ENCODE results near the gene AGTRAP. TPM values are rescaled to one million over a fixed set of nuclear protein-coding genes. Genes with fewer than 3 reads are reported as not detected.

AGTRAP gene
- total and polyA plus RNA-seq, 2 donors (not counting 3 experiments of a cell fraction or from before 2014, with no cell fraction given): 41.6 to 101 TPM

DNA sequence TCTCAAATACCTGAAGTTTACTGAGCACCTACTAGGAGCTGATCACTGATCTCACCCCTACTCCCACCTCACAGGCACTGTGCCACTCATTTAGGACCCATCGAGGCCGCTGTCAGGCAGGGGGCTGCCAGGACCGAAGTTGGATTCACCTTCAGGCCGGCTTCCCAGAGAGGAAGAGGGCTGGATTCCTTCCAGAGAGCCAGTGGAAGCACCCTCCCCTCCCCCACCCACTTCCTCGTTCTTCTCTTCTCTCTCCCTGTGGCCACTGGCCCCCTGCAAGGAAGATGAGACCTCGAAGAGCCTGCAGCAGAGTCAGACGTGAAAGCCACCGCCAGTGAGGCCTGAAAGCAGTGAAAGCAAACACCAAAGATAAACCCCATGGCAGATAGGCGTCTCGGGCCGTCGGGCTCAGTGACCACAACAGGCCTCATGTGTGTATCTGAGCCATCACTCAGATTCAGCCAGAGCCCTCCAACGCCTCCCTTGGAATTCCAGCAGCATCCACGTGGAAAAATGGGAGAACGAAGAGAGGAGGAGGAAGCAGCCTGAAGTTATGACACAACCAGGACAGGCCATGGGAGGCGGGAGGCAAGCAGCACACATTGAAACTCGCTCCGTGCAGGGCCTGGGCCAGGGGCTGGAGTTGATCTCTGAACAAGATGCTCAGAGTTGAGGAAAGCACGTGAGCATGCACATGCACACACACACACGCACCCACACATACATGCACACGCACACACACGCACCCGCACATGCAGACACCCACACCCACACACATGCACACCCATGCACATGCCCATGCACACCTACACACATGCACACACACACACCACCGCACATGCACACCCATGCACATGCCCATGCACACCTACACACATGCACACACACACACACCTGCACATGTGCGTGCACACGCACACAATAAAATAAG is 6.2 kb upstream of the AGTRAP start:
- dilution Hi-C loops (cut with MboI; ENCODE audit: extremely low pct_ligation_motif_present, low sequenced_read_pairs): no loop called here
- Histone ChIP-seq H4K20me1 (replicated peaks; ENCODE audit: control insufficient read depth, extremely low read depth, insufficient read depth, low read length) (no peaks in the 10 kb centered on the region), H3K9me3 (replicated peaks; ENCODE audit: control insufficient read depth, insufficient read depth, low read length) (no peaks in the 10 kb centered on the region), H3K4me3 (replicated peaks in 1 of 3; ENCODE audit: insufficient read depth in 1 of 3, low read depth in 1 of 3, low read length in 3 of 3) (no peak overlapping the region), H3K79me2 (ENCODE audit: control insufficient read depth, insufficient read depth, low read length) (no peaks in the 10 kb centered on the region), H3K4me2 (ENCODE audit: insufficient read depth, low read length) (no peak overlapping the region), H3K27ac (ENCODE audit: insufficient read depth, low read depth, low read length) (no peak overlapping the region), H3K4me1 (ENCODE audit: control insufficient read depth, extremely low read depth, insufficient read depth, low read length) (peaks cover 21% of the 10 kb centered on the region), H3K9me1 (replicated peaks; ENCODE audit: control insufficient read depth, extremely low read depth, insufficient read depth, low read length) (no peaks in the 10 kb centered on the region), H3K9ac (replicated peaks; ENCODE audit: extremely low read depth, insufficient read depth, low read length) (no peak overlapping the region), H3K27me3 (ENCODE audit: control insufficient read depth in 2 of 2, insufficient read depth in 2 of 2, low read length in 2 of 2) (no peaks in the 10 kb centered on the region), H2AFZ (ENCODE audit: low read depth, low read length) (no peak overlapping the region), H3K36me3 (ENCODE audit: control insufficient read depth in 2 of 2, extremely low read depth in 1 of 2, insufficient read depth in 2 of 2, low read length in 2 of 2) (no peaks in the 10 kb centered on the region)
- TF ChIP-seq MAX (IDR thresholded peaks at IDR 0.05; ENCODE audit: insufficient read depth, insufficient read length) (peak; percentile 22), POLR2A (IDR thresholded peaks at IDR 0.05; ENCODE audit: low read depth, low read length) (no peak)
- intact Hi-C loops (cut with micrococcal nuclease): loop anchor here (10.0 kb wide), 1 partner anchor 455 kb away; the partner anchor contains the start of gene UBIAD1
- ChIA-PET POLR2A (no interaction called here), CTCF (interaction anchor here (1.4 to 2.5 kb wide), 4 partner anchors 10 to 79 kb away, joined by 3 to 18 read pairs (median 6); partner anchors contain the start of gene FBXO6)
- BruUV-seq (replicated peaks): no TSS peak
- FAIRE-seq: no peak
- DNase-seq (ENCODE audit: low read depth, low spot score): no peak

- peak overlapping the region; percentile 86 for H2AFZ ChIP-seq (ENCODE audit: low read depth, low read length)
- peaks cover 21% of the 10 kb centered on the region for H3K4me1 ChIP-seq (ENCODE audit: control insufficient read depth, extremely low read depth, insufficient read depth, low read length)
These were observed 5.5 kb upstream of the AGTRAP start for GRCh38 chr1:11730429-11730891.

More at GRCh38 chr1:11730429-11730891, 5.5 kb upstream of the AGTRAP start:
- intact Hi-C loops (cut with micrococcal nuclease): loop anchor here (10.0 kb wide), 1 partner anchor 456 kb away; the partner anchor contains the start of gene UBIAD1
- Histone ChIP-seq H3K4me3 (replicated peaks in 1 of 3; ENCODE audit: insufficient read depth in 1 of 3, low read depth in 1 of 3, low read length in 3 of 3) (no peak overlapping the region), H4K20me1 (replicated peaks; ENCODE audit: control insufficient read depth, extremely low read depth, insufficient read depth, low read length) (no peaks in the 10 kb centered on the region), H3K9me1 (replicated peaks; ENCODE audit: control insufficient read depth, extremely low read depth, insufficient read depth, low read length) (no peaks in the 10 kb centered on the region), H3K79me2 (ENCODE audit: control insufficient read depth, insufficient read depth, low read length) (no peaks in the 10 kb centered on the region), H3K4me2 (ENCODE audit: insufficient read depth, low read length) (peak overlapping the region; percentile 66), H3K27ac (ENCODE audit: insufficient read depth, low read depth, low read length) (peak overlapping the region; percentile 30), H3K9me3 (replicated peaks; ENCODE audit: control insufficient read depth, insufficient read depth, low read length) (no peaks in the 10 kb centered on the region), H3K9ac (replicated peaks; ENCODE audit: extremely low read depth, insufficient read depth, low read length) (no peak overlapping the region), H3K27me3 (ENCODE audit: control insufficient read depth in 2 of 2, insufficient read depth in 2 of 2, low read length in 2 of 2) (no peaks in the 10 kb centered on the region), H3K36me3 (ENCODE audit: control insufficient read depth in 2 of 2, extremely low read depth in 1 of 2, insufficient read depth in 2 of 2, low read length in 2 of 2) (no peaks in the 10 kb centered on the region)
- POLR2A ChIA-PET: no interaction called here
- BruUV-seq (replicated peaks): no TSS peak
- DNase-seq (ENCODE audit: low read depth, low spot score) (peak; percentile 30), FAIRE-seq (peak; percentile 81)
- CTCF ChIA-PET: interaction anchor here (1.4 to 2.5 kb wide), 4 partner anchors 11 to 80 kb away, joined by 3 to 18 read pairs (median 6); partner anchors contain the start of gene FBXO6
- no peak for TF ChIP-seq FOS (IDR thresholded peaks at IDR 0.05; ENCODE audit: borderline replicate concordance, insufficient read depth, low read length)
- no peak for TF ChIP-seq JUN (IDR thresholded peaks at IDR 0.05; ENCODE audit: borderline replicate concordance, insufficient read depth, insufficient read length, low read depth)
- TF ChIP-seq, protein P1, sequence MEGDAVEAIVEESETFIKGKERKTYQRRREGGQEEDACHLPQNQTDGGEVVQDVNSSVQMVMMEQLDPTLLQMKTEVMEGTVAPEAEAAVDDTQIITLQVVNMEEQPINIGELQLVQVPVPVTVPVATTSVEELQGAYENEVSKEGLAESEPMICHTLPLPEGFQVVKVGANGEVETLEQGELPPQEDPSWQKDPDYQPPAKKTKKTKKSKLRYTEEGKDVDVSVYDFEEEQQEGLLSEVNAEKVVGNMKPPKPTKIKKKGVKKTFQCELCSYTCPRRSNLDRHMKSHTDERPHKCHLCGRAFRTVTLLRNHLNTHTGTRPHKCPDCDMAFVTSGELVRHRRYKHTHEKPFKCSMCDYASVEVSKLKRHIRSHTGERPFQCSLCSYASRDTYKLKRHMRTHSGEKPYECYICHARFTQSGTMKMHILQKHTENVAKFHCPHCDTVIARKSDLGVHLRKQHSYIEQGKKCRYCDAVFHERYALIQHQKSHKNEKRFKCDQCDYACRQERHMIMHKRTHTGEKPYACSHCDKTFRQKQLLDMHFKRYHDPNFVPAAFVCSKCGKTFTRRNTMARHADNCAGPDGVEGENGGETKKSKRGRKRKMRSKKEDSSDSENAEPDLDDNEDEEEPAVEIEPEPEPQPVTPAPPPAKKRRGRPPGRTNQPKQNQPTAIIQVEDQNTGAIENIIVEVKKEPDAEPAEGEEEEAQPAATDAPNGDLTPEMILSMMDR (IDR thresholded peaks at IDR 0.05; ENCODE audit: extremely low read depth in 1 of 2, insufficient read depth in 1 of 2, low read depth in 1 of 2, low read length in 2 of 2): no peak
- TF ChIP-seq MAX (IDR thresholded peaks at IDR 0.05; ENCODE audit: insufficient read depth, insufficient read length): no peak
- TF ChIP-seq GATA2 (IDR thresholded peaks at IDR 0.05; ENCODE audit: insufficient read depth, insufficient read length, low read depth, low read length): no peak
- no peak for TF ChIP-seq POLR2AphosphoS5 (IDR thresholded peaks at IDR 0.05; ENCODE audit: insufficient read depth, low read depth, low read length)
- TF ChIP-seq EZH2 (IDR thresholded peaks at IDR 0.05; ENCODE audit: borderline replicate concordance, low read depth, low read length, severe bottlenecking): no peak
- no peak for TF ChIP-seq POLR2A (IDR thresholded peaks at IDR 0.05; ENCODE audit: low read depth, low read length)
- no peak for TF ChIP-seq MYC (IDR thresholded peaks at IDR 0.05; ENCODE audit: low read depth, low read length)
- dilution Hi-C loops (cut with MboI; ENCODE audit: extremely low pct_ligation_motif_present, low sequenced_read_pairs): no loop called here
